Ascending aorta (tissue), 2 donors: ENCODE data around the gene PHKG1. TPM values are rescaled to one million over a fixed set of nuclear protein-coding genes. Genes with fewer than 3 reads are reported as not detected.
"Not testable (repeated sequence)": the region's sequence is repeated elsewhere in the genome, so short reads cannot be mapped to it uniquely, and the experiment has no call there.

Experiments
- DNase-seq, 2 donors: peaks; one replicate each; pipeline ENCODE4 v3.0.0-alpha.2; 2019; ENCODE audit warnings: low spot score in 2 of 2
- H3K27ac ChIP-seq, 2 donors: fragments of 200-600 bp; sonication (generic); one replicate each; pipeline ENCODE4 v1.5.1; 2016 to 2017; ENCODE audit warnings: mild to moderate bottlenecking in 1 of 2
- H3K27me3 ChIP-seq: fragments of 200-600 bp; sonication (generic); one replicate; pipeline ENCODE4 v1.5.1; 2017
- H3K36me3 ChIP-seq, 2 donors: fragments of 200-600 bp; sonication (generic); one replicate each; pipeline ENCODE4 v1.5.1; 2016
- H3K4me1 ChIP-seq, 2 donors: fragments of 200-600 bp; sonication (generic); one replicate each; pipeline ENCODE4 v1.5.1; 2016 to 2017; ENCODE audit warnings: mild to moderate bottlenecking in 1 of 2
- H3K4me3 ChIP-seq, 2 donors: fragments of 200-600 bp; sonication (generic); one replicate each; pipeline ENCODE4 v1.5.1; 2016 to 2017; ENCODE audit warnings: mild to moderate bottlenecking in 1 of 2
- H3K9me3 ChIP-seq, 2 donors: fragments of 200-600 bp; sonication (generic); one replicate each; pipeline ENCODE4 v1.5.1; 2016
- CTCF ChIP-seq, 3 experiments: fragments of 200-600 bp in 2 of 3; fragments of 450-650 bp in 1 of 3; sonication (generic) in 2 of 3; IDR thresholded peaks; one replicate each; pipeline ENCODE4 v1.5.1; 2016 to 2019; ENCODE audit warnings: antibody characterized with exemption in 3 of 3, mild to moderate bottlenecking in 1 of 3, moderate library complexity in 1 of 3
- intact Hi-C: fragments of 100-400 bp; cut with DNase I; formaldehyde crosslinking; loops from one replicate; pipeline ENCODE4 v1.15.1; 2023
- total RNA-seq: library from RNA; depleted of rRNA; stranded (reverse); fragments of >200 nt; gene quantifications from one replicate; pipeline ENCODE4 v1.1.0, GENCODE V29; 2016

The PHKG1 gene
- total RNA-seq, 1 donor from 2014 or later, result 1.1 TPM

GRCh38 chr7:56087445-56087844 is 5.3 kb downstream of the PHKG1 start:
- Histone ChIP-seq H3K4me1 (peaks cover 0 to 7% of the 10 kb centered on the region in 2 donors), H3K27me3 (no peaks in the 10 kb centered on the region), H3K36me3 (peaks cover 21 to 22% of the 10 kb centered on the region in 2 donors), H3K9me3 (no peaks in the 10 kb centered on the region), H3K27ac (no peak overlapping the region), H3K4me3 (no peak overlapping the region)
- intact Hi-C loops, result no loop called here
- TF ChIP-seq CTCF (IDR thresholded peaks at IDR 0.05), result no peak
- DNase-seq, result no peak

GRCh38 chr7:56086761-56087160 is 6.0 kb downstream of the PHKG1 start:
- Histone ChIP-seq H3K4me3 (no peak overlapping the region), H3K36me3 (peaks cover 22 to 25% of the 10 kb centered on the region in 2 donors), H3K4me1 (peaks cover 0 to 1% of the 10 kb centered on the region in 2 donors), H3K27me3 (no peaks in the 10 kb centered on the region), H3K27ac (no peak overlapping the region), H3K9me3 (no peaks in the 10 kb centered on the region)
- DNase-seq, result no peak
- intact Hi-C loops, result no loop called here
- no peak for TF ChIP-seq CTCF (IDR thresholded peaks at IDR 0.05)

GRCh38 chr7:56083150-56083785 is 9.5 kb downstream of the PHKG1 start:
- peak overlapping the region; percentile 3 to 51 for H3K27ac ChIP-seq
- H3K9me3 ChIP-seq, result no peaks in the 10 kb centered on the region
- intact Hi-C loops, result no loop called here
- H3K36me3 ChIP-seq, result peaks cover 19 to 22% of the 10 kb centered on the region in 2 donors
- no peak overlapping the region for H3K4me3 ChIP-seq
- no peak for TF ChIP-seq CTCF (IDR thresholded peaks at IDR 0.05)
- no peak for DNase-seq
- peaks cover 3 to 23% of the 10 kb centered on the region in 2 donors for H3K4me1 ChIP-seq
- H3K27me3 ChIP-seq, result no peaks in the 10 kb centered on the region

GRCh38 chr7:56081626-56082340 is 11.0 kb downstream of the PHKG1 start:
- peaks cover 12 to 16% of the 10 kb centered on the region in 2 donors for H3K36me3 ChIP-seq

GRCh38 chr7:56080726-56081435 is 11.9 kb downstream of the PHKG1 start:
- peak overlapping the region; percentile 77 to 78 for H3K27ac ChIP-seq
- peaks cover 5 to 12% of the 10 kb centered on the region in 2 donors for H3K36me3 ChIP-seq
- H3K27me3 ChIP-seq, H3K9me3 ChIP-seq, H3K4me3 ChIP-seq, intact Hi-C loops, DNase-seq: not testable (repeated sequence)
- H3K4me1 ChIP-seq, result peaks cover 3 to 23% of the 10 kb centered on the region in 2 donors

More at GRCh38 chr7:56081626-56082340, 11.0 kb downstream of the PHKG1 start:
- H3K9me3 ChIP-seq, result no peaks in the 10 kb centered on the region
- no peak for DNase-seq
- H3K4me1 ChIP-seq, result peaks cover 3 to 23% of the 10 kb centered on the region in 2 donors
- H3K27me3 ChIP-seq, result no peaks in the 10 kb centered on the region
- H3K27ac ChIP-seq, result peak overlapping the region; percentile 77 to 78
- TF ChIP-seq CTCF (IDR thresholded peaks at IDR 0.05), result no peak
- H3K4me3 ChIP-seq, result no peak overlapping the region
- intact Hi-C loops, result no loop called here
